Stomach smooth muscle (tissue), 2 donors: Measurements from ENCODE around the gene KRT71.
"Not testable (repeated sequence)": the region's sequence is repeated elsewhere in the genome, so short reads cannot be mapped to it uniquely, and the experiment has no call there.

ENCODE experiments used
- H3K27ac ChIP-seq: one replicate; pipeline ENCODE4 v1.7.0; 2013; ENCODE audit warnings: mild to moderate bottlenecking, low read length, inconsistent platforms
- H3K27me3 ChIP-seq, 2 donors: one replicate each; pipeline ENCODE4 v1.7.0; 2013; ENCODE audit warnings: low read length in 2 of 2; ENCODE audit not compliant: insufficient read depth in 2 of 2, control insufficient read depth in 1 of 2
- H3K36me3 ChIP-seq, 2 donors: one replicate each; pipeline ENCODE4 v1.7.0; 2013; ENCODE audit warnings: low read length in 2 of 2; ENCODE audit not compliant: control insufficient read depth in 2 of 2, insufficient read depth in 2 of 2
- H3K4me1 ChIP-seq: one replicate; pipeline ENCODE4 v1.7.0; 2013; ENCODE audit warnings: low read length; ENCODE audit not compliant: control insufficient read depth, insufficient read depth
- H3K4me3 ChIP-seq, 2 donors: one replicate each; pipeline ENCODE4 v1.7.0; 2013; ENCODE audit warnings: low read length in 2 of 2
- H3K9ac ChIP-seq, 2 donors: one replicate each; pipeline ENCODE4 v1.7.0; 2013; ENCODE audit warnings: low read length in 2 of 2, mild to moderate bottlenecking in 1 of 2
- H3K9me3 ChIP-seq, 2 donors: one replicate each; pipeline ENCODE4 v1.7.0; 2013; ENCODE audit warnings: low read length in 2 of 2; ENCODE audit not compliant: control insufficient read depth in 2 of 2
- donor health status: healthy.
- donor health status: Pancreatic carcinoma.

KRT71 gene

DNA sequence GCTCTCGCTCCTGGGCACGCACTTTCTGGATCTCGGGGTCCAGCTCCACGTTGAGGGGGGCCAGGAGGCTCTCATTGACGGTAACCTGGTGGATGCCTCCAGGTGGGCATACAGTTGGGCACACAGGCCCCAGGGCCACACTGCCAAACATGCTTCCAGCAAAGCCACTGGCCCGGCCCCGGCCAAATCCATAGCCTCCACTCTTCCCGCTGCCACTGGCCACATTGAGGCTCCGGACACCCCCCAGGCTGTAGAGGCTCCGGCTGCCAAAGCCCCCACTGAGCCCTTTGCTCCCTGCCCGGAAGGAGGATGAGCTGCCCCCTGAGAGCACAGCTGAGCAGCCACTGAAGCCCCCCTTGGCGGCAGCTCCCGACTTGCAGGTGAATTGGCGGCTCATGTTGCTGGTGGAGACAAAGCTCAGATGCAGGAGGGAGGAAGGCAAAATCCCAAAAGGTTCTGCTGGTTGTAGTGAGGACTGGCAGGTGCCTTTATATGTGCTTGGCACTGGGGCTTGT lies at the start of gene KRT71:
Gene KRT71, minus strand, starts transcription at position 465 of the 515 bp plus-strand sequence. Its CDS starts 68 bp downstream, at position 397.
- H3K27ac ChIP-seq = no peak within 1 kb of the TSS
- no peaks in the 10 kb centered on the region for H3K27me3 ChIP-seq
- H3K9me3 ChIP-seq = no peaks in the 10 kb centered on the region
- H3K36me3 ChIP-seq = no peaks in the 10 kb centered on the region
- no peak within 1 kb of the TSS for H3K9ac ChIP-seq
- H3K4me3 ChIP-seq = no peak within 1 kb of the TSS
- no peaks in the 10 kb centered on the region for H3K4me1 ChIP-seq

DNA sequence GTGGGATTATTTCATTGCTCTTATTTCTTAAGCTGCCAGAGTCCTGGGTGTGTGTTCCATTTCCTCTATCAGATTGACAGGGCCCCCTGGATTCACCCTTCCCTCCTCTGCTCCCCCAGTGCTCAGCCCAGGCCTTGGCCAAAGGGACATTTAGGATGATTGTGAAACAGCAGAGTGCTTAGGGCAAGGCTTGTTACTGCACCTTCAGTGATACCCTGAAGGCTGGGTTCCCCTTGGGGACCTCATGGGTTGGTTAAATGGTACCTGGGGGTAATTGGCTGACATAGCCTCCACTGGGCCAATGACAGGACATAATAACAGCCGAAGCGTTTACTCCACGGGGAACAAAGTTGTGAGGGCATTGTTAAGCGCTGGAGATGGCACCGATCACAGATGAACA lies 49.6 kb upstream of the KRT71 start:
- Histone ChIP-seq H3K36me3 (no peaks in the 10 kb centered on the region), H3K4me3 (no peak overlapping the region), H3K27ac (no peak overlapping the region), H3K9ac (no peak overlapping the region), H3K9me3 (no peaks in the 10 kb centered on the region), H3K27me3 (peaks cover 34 to 38% of the 10 kb centered on the region in 2 donors), H3K4me1 (no peaks in the 10 kb centered on the region)

DNA sequence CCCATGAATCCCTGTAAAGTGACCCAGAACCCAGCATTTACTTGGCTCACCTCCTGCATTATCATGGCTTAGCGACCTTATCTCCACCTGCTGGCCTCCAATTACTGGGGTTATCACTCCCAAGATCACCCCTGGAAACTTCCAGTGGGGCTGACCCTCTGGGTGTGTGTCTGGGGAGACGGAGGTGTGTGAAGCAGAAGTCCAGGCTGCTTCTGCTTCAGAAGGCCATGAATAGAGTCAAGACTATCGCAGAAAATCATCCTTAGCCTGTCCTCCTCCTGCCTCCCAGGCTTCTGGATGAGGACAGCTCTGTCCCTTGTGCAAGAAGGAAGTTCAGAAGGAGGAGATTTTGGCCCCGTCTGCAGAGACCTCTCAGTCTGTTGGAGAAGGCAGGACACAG lies 48.7 kb upstream of the KRT71 start:
- H3K36me3 ChIP-seq = no peaks in the 10 kb centered on the region
- no peak overlapping the region for H3K27ac ChIP-seq
- peaks cover 31 to 38% of the 10 kb centered on the region in 2 donors for H3K27me3 ChIP-seq
- no peak overlapping the region for H3K9ac ChIP-seq
- no peak overlapping the region for H3K4me3 ChIP-seq
- H3K4me1 ChIP-seq = no peaks in the 10 kb centered on the region
- H3K9me3 ChIP-seq = no peaks in the 10 kb centered on the region

DNA sequence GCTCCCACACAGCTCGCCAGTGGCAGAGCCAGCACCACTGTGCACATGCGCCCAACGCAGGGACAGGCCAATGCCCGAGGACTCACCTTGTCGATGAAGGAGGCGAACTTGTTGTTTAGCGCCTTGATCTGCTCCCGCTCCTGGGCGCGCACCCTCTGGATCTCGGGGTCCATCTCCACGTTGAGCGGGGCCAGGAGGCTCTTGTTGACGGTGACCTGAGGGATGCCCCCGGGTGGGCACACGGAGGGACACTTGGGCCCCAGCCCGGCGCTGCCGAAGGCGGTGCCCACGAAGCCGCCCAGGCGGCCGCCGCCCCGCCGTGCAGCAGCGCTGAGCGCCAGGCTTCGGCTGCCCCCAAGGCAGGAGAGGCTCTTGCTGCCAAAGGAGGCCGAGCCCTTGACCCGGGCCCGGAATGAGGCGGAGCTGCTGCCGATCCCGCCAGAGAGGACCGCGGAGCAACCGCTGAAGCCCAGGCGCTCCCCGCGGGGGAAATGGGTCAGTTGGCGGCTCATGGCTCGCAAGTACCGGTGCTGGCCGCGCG lies 48.1 kb upstream of the KRT71 start, which contains the start of gene KRT72:
Gene KRT72, minus strand, starts transcription at position 523 of the 541 bp plus-strand sequence. Its CDS starts 11 bp downstream, at position 512.
- Histone ChIP-seq H3K27me3 (peaks cover 31 to 36% of the 10 kb centered on the region in 2 donors), H3K9ac (no peak within 1 kb of the TSS), H3K36me3 (no peaks in the 10 kb centered on the region), H3K27ac (no peak within 1 kb of the TSS), H3K9me3 (no peaks in the 10 kb centered on the region), H3K4me1 (no peaks in the 10 kb centered on the region), H3K4me3 (no peak within 1 kb of the TSS)

DNA sequence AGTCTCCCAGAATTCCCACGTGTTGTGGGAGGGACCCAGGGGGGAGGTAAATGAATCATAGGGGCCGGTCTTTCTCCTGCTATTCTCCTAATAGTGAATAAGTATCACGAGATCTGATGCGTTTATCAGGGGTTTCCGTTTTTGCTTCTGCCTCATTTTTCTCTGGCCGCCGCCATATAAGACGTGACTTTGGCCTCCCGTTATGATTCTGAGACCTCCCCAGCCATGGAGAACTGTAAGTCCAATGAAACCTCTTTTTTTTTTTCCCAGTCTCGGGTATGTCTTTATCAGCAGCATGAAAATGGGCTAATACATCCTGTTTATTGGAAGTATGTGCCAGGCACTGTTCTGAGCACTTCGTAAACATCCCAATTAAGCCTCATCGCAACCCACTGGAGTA lies 47.5 kb upstream of the KRT71 start:
- H3K4me1 ChIP-seq = no peaks in the 10 kb centered on the region
- no peak overlapping the region for H3K27ac ChIP-seq
- H3K4me3 ChIP-seq = no peak overlapping the region
- H3K9me3 ChIP-seq = no peaks in the 10 kb centered on the region
- no peaks in the 10 kb centered on the region for H3K36me3 ChIP-seq
- H3K9ac ChIP-seq = no peak overlapping the region
- peaks cover 29 to 36% of the 10 kb centered on the region in 2 donors for H3K27me3 ChIP-seq

DNA sequence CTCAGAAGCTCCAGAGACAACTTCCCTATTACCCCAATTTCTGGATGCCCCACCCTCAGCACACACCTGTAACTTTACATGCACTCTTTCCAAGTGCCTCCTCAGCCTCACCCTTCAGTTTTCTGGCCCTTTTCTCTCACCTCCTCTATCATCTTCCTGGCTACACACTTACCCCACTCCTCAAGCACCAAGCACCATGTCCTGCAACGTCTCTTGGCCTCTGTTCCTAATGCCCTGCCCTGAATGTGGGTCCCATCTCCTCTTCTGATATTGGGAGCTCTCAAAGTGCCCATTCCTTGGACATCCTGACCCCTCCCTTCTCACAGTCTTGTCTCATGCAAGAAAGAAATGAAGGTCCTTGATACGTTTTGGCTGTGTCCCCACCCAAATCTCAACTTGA lies 47.1 kb upstream of the KRT71 start:
- Histone ChIP-seq H3K9me3 (no peaks in the 10 kb centered on the region), H3K27ac (no peak overlapping the region), H3K27me3 (peaks cover 29 to 36% of the 10 kb centered on the region in 2 donors), H3K9ac (no peak overlapping the region), H3K4me1 (no peaks in the 10 kb centered on the region), H3K36me3 (no peaks in the 10 kb centered on the region), H3K4me3 (no peak overlapping the region)

DNA sequence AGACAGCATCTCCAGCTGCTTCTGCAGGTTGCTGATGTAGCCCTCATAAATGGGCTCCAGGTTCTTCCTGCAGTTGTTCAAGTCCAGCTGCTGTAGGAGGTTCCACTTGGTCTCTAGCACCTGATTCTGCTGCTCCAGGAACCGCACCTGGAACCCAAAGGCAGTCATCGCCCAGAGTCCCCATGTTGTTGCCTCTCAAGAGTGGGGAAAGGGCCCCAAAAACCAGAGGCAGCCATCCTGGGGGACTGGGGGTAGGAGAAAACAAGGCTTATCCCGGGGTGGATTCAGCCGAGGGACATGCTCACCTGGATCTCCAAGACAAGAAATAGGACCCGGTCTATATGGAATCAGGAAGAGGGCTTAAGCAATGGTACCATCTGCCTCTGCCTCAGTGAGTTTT lies 46.0 kb upstream of the KRT71 start:
- Histone ChIP-seq H3K27me3 (peaks cover 29 to 34% of the 10 kb centered on the region in 2 donors), H3K9ac (no peak overlapping the region), H3K27ac (no peak overlapping the region), H3K36me3 (no peaks in the 10 kb centered on the region), H3K4me1 (no peaks in the 10 kb centered on the region), H3K4me3 (no peak overlapping the region), H3K9me3 (no peaks in the 10 kb centered on the region)

DNA sequence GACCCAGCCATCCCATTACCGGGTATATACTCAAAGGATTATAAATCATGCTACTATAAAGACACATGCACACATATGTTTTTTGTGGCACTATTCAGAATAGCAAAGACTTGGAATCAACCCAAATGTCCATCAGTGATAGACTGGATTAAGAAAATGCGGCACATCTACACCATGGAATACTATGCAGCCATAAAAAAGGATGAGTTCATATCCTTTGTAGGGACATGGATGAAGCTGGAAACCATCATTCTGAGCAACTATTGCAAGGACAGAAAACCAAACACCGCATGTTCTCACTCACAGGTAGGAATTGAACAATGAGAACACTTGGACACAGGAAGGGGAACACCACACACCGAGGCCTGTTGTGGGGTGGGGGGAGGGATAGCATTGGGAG lies 41.3 kb upstream of the KRT71 start:
- not testable (repeated sequence) for H3K27ac ChIP-seq, H3K9ac ChIP-seq, H3K4me3 ChIP-seq, H3K36me3 ChIP-seq, H3K9me3 ChIP-seq, H3K4me1 ChIP-seq
- peaks cover 3 to 15% of the 10 kb centered on the region in 2 donors for H3K27me3 ChIP-seq

DNA sequence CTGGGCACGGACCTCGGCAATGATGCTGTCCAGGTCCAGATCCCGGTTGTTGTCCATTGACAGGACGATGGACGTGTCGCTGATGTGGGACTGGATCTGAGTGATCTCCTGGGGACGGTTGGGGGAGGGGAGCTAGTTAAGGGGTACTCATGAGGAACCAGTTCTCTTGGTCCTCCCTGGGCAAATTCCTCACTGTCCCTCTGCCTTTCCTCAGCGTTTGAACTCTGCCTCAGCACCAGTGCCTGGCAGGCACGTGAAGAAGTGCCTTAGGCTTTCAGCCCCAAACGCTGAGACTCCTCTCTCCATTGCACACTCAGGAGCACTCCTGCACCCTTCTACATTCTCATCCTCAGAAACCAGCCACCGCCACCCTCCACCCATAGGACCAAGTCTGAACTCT lies 38.6 kb upstream of the KRT71 start:
- no peaks in the 10 kb centered on the region for H3K36me3 ChIP-seq
- no peak overlapping the region for H3K4me3 ChIP-seq
- peaks cover 3 to 10% of the 10 kb centered on the region in 2 donors for H3K27me3 ChIP-seq
- H3K4me1 ChIP-seq = no peaks in the 10 kb centered on the region
- H3K9me3 ChIP-seq = no peaks in the 10 kb centered on the region
- H3K9ac ChIP-seq = no peak overlapping the region
- no peak overlapping the region for H3K27ac ChIP-seq

DNA sequence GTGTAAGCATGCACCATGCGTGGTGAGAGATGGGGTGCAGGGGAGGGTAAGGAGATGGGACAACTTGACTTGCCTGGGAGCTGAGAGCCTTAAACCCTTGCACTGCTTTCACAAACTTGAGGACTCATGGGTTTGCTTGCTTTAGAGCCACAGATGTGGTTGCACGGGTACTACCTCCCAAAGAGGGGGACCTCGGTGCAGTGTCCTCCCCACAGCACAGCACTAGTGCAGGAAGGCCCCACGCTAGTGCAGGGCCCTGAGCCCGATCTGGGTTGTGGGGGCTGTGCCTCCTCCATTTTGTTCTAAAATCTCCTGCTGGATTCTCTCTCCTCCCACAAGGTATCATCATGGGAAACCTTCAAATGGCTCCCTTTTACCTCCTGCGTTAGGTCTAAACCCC lies 37.1 kb upstream of the KRT71 start:
- peaks cover 3 to 10% of the 10 kb centered on the region in 2 donors for H3K27me3 ChIP-seq
- H3K9me3 ChIP-seq = no peaks in the 10 kb centered on the region
- no peaks in the 10 kb centered on the region for H3K4me1 ChIP-seq
- no peak overlapping the region for H3K27ac ChIP-seq
- no peak overlapping the region for H3K4me3 ChIP-seq
- H3K9ac ChIP-seq = no peak overlapping the region
- no peaks in the 10 kb centered on the region for H3K36me3 ChIP-seq

DNA sequence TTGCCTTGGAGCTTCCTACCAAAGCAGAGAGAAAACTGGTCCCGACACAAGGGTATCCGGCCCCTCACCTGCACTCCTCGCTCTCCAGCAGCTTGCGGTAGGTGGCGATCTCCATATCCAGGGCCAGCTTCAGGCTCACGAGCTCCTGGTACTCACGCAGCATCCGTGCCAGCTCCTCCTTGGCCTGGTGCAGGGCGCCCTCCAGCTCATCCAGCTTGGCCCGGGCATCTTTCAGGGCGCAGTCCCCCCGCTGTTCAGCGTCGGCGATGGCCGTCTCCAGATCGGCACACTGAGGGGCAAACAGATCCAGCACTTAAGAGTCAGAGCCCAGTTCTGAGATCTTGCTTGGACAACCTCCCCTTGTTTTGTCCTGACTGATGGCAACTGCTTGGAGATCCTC lies 34.6 kb upstream of the KRT71 start:
- no peaks in the 10 kb centered on the region for H3K36me3 ChIP-seq
- no peak overlapping the region for H3K27ac ChIP-seq
- H3K4me3 ChIP-seq = no peak overlapping the region
- no peaks in the 10 kb centered on the region for H3K4me1 ChIP-seq
- no peak overlapping the region for H3K9ac ChIP-seq
- no peaks in the 10 kb centered on the region for H3K9me3 ChIP-seq
- peaks cover 0 to 6% of the 10 kb centered on the region in 2 donors for H3K27me3 ChIP-seq
